ENCODE measurements around the gene LAPTM4A. TPM values are rescaled to one million over a fixed set of nuclear protein-coding genes. Genes with fewer than 3 reads are reported as not detected.

Gene LAPTM4A
- total RNA-seq, 1 experiment from 2014 or later = 125 TPM

GRCh38 chr2:20013126-20013849 is 38.1 kb downstream of the LAPTM4A start:
- Histone ChIP-seq H3K36me3 (ENCODE audit: low read depth) (no peaks in the 10 kb centered on the region), H3F3A (ENCODE audit: insufficient read depth, low read depth) (peaks cover 12% of the 10 kb centered on the region; the same call in 1 of the 2 replicates), H2AFZ (no peak overlapping the region), H3K4me3 (peak overlapping the region; percentile 51; the same call in 1 of the 2 replicates), H4K20me1 (ENCODE audit: insufficient read depth) (no peaks in the 10 kb centered on the region), H3K9me2 (ENCODE audit: insufficient read depth) (0 out of 2 replicates have a peak, but pooled peaks cover under 1% of the 10 kb centered on the region), H3K9me3 (ENCODE audit: insufficient read depth, low read depth) (no peaks in the 10 kb centered on the region), H3K27me3 (ENCODE audit: insufficient read depth, low read depth) (peaks cover 9% of the 10 kb centered on the region; the same call in 1 of the 2 replicates), H3K4me1 (replicated peaks; ENCODE audit: insufficient read depth) (peaks cover 5% of the 10 kb centered on the region; the same call in 1 of the 2 replicates), H3K4me2 (peak overlapping the region; percentile 81), H3K79me2 (ENCODE audit: low read depth) (no peaks in the 10 kb centered on the region), H3K27ac (no peak overlapping the region)
- TF ChIP-seq CTCF (conservative IDR thresholded peaks at IDR 0.05) (no peak), EZH2 (IDR thresholded peaks at IDR 0.05; ENCODE audit: low read depth) (no peak)
- no TSS peak for BruUV-seq (replicated peaks)
- ChIA-PET CTCF (interaction anchor here (0.6 to 0.7 kb wide), 4 partner anchors 17 to 1014 kb away, joined by 3 to 6 read pairs (median 4); no protein-coding TSS in a partner anchor), POLR2A (ENCODE audit: unreplicated experiment) (no interaction called here)
- DNase-seq = no peak
- intact Hi-C loops (cut with micrococcal nuclease; ENCODE audit: unreplicated experiment) = loop anchor here (5.0 kb wide), 1 partner anchor 209 kb away; no protein-coding TSS in a partner anchor

- H3K4me1 ChIP-seq (replicated peaks; ENCODE audit: insufficient read depth) = peaks cover 5% of the 10 kb centered on the region; the same call in 1 of the 2 replicates
- peak within 1 kb of the TSS; percentile 81 for H3K4me2 ChIP-seq
- no peaks in the 10 kb centered on the region for H4K20me1 ChIP-seq (ENCODE audit: insufficient read depth)
- peak within 1 kb of the TSS; percentile 51; the same call in 1 of the 2 replicates for H3K4me3 ChIP-seq
- intact Hi-C loops (cut with micrococcal nuclease; ENCODE audit: unreplicated experiment) = loop anchor here (5.0 kb wide), 1 partner anchor 210 kb away; no protein-coding TSS in a partner anchor
- H3K36me3 ChIP-seq (ENCODE audit: low read depth) = no peaks in the 10 kb centered on the region
- H3K9me2 ChIP-seq (ENCODE audit: insufficient read depth) = no peaks in the 10 kb centered on the region
- peaks cover 9% of the 10 kb centered on the region; the same call in 1 of the 2 replicates for H3K27me3 ChIP-seq (ENCODE audit: insufficient read depth, low read depth)
- no peak within 1 kb of the TSS for H3K27ac ChIP-seq
- H3F3A ChIP-seq (ENCODE audit: insufficient read depth, low read depth) = peaks cover 12% of the 10 kb centered on the region; the same call in 1 of the 2 replicates
- ChIA-PET POLR2A (ENCODE audit: unreplicated experiment) (no interaction called here), CTCF (interaction anchor here (0.6 to 0.7 kb wide), 2 partner anchors 56 to 1015 kb away, joined by 5 to 6 read pairs; no protein-coding TSS in a partner anchor)
- no peaks in the 10 kb centered on the region for H3K79me2 ChIP-seq (ENCODE audit: low read depth)
- peak within 1 kb of the TSS; percentile 66; the same call in 1 of the 2 replicates for H2AFZ ChIP-seq
- DNase-seq = peak in 1 of 2 experiments; percentile 59
- BruUV-seq (replicated peaks) = no TSS peak
- no peak for TF ChIP-seq EZH2 (IDR thresholded peaks at IDR 0.05; ENCODE audit: low read depth)
- no peak for TF ChIP-seq CTCF (conservative IDR thresholded peaks at IDR 0.05)
- no peaks in the 10 kb centered on the region for H3K9me3 ChIP-seq (ENCODE audit: insufficient read depth, low read depth)
Measured at GRCh38 chr2:20012282-20013125, 38.9 kb downstream of the LAPTM4A start, which contains the start of gene MATN3. TSS of gene MATN3 (minus strand) at chr2:20012668. CDS start at chr2:20012631, 37 bp downstream.

- peaks cover 5% of the 10 kb centered on the region; the same call in 1 of the 2 replicates for H3K4me1 ChIP-seq (replicated peaks; ENCODE audit: insufficient read depth)
- TF ChIP-seq CTCF (conservative IDR thresholded peaks at IDR 0.05) (no peak), EZH2 (IDR thresholded peaks at IDR 0.05; ENCODE audit: low read depth) (no peak)
- peaks cover 12% of the 10 kb centered on the region; the same call in 1 of the 2 replicates for H3F3A ChIP-seq (ENCODE audit: insufficient read depth, low read depth)
- H3K27me3 ChIP-seq (ENCODE audit: insufficient read depth, low read depth) = peaks cover 9% of the 10 kb centered on the region; the same call in 1 of the 2 replicates
- no peak for DNase-seq
- intact Hi-C loops (cut with micrococcal nuclease; ENCODE audit: unreplicated experiment) = loop anchor here (5.0 kb wide), 1 partner anchor 210 kb away; no protein-coding TSS in a partner anchor
- POLR2A ChIA-PET (ENCODE audit: unreplicated experiment) = no interaction called here
- no peaks in the 10 kb centered on the region for H3K9me3 ChIP-seq (ENCODE audit: insufficient read depth, low read depth)
- peak overlapping the region; percentile 51; the same call in 1 of the 2 replicates for H3K4me3 ChIP-seq
- H3K27ac ChIP-seq = no peak overlapping the region
- TSS peak; percentile 23 for BruUV-seq (replicated peaks)
- CTCF ChIA-PET = no interaction called here
- H3K79me2 ChIP-seq (ENCODE audit: low read depth) = no peaks in the 10 kb centered on the region
- no peaks in the 10 kb centered on the region for H3K9me2 ChIP-seq (ENCODE audit: insufficient read depth)
- peak overlapping the region; percentile 66; the same call in 1 of the 2 replicates for H2AFZ ChIP-seq
- H3K4me2 ChIP-seq = peak overlapping the region; percentile 81
- no peaks in the 10 kb centered on the region for H4K20me1 ChIP-seq (ENCODE audit: insufficient read depth)
- no peaks in the 10 kb centered on the region for H3K36me3 ChIP-seq (ENCODE audit: low read depth)
Measured at GRCh38 chr2:20012032-20012281, 39.5 kb downstream of the LAPTM4A start.

Data from PC-9 (cell line).